A375 (cell line): Measurements from ENCODE around the gene GIGYF2. TPM values are rescaled to one million over a fixed set of nuclear protein-coding genes. Genes with fewer than 3 reads are reported as not detected.

Experiments used
- small RNA-seq: library from RNA; depleted of rRNA; stranded (forward); fragments of <200 nt; gene quantifications from one replicate; pipeline ENCODE3, GENCODE V24; 2014
- total RNA-seq: library from RNA; depleted of rRNA; stranded (reverse); fragments of >200 nt; shearing (Covaris generic); gene quantifications from 2 replicates; pipeline ENCODE4 v1.2.3, GENCODE V29; 2014; rRNA removed

The GIGYF2 gene, protein sequence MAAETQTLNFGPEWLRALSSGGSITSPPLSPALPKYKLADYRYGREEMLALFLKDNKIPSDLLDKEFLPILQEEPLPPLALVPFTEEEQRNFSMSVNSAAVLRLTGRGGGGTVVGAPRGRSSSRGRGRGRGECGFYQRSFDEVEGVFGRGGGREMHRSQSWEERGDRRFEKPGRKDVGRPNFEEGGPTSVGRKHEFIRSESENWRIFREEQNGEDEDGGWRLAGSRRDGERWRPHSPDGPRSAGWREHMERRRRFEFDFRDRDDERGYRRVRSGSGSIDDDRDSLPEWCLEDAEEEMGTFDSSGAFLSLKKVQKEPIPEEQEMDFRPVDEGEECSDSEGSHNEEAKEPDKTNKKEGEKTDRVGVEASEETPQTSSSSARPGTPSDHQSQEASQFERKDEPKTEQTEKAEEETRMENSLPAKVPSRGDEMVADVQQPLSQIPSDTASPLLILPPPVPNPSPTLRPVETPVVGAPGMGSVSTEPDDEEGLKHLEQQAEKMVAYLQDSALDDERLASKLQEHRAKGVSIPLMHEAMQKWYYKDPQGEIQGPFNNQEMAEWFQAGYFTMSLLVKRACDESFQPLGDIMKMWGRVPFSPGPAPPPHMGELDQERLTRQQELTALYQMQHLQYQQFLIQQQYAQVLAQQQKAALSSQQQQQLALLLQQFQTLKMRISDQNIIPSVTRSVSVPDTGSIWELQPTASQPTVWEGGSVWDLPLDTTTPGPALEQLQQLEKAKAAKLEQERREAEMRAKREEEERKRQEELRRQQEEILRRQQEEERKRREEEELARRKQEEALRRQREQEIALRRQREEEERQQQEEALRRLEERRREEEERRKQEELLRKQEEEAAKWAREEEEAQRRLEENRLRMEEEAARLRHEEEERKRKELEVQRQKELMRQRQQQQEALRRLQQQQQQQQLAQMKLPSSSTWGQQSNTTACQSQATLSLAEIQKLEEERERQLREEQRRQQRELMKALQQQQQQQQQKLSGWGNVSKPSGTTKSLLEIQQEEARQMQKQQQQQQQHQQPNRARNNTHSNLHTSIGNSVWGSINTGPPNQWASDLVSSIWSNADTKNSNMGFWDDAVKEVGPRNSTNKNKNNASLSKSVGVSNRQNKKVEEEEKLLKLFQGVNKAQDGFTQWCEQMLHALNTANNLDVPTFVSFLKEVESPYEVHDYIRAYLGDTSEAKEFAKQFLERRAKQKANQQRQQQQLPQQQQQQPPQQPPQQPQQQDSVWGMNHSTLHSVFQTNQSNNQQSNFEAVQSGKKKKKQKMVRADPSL (N-terminal part only)
- 36.3 and 42.7 TPM in 2 replicates for total RNA-seq

DNA sequence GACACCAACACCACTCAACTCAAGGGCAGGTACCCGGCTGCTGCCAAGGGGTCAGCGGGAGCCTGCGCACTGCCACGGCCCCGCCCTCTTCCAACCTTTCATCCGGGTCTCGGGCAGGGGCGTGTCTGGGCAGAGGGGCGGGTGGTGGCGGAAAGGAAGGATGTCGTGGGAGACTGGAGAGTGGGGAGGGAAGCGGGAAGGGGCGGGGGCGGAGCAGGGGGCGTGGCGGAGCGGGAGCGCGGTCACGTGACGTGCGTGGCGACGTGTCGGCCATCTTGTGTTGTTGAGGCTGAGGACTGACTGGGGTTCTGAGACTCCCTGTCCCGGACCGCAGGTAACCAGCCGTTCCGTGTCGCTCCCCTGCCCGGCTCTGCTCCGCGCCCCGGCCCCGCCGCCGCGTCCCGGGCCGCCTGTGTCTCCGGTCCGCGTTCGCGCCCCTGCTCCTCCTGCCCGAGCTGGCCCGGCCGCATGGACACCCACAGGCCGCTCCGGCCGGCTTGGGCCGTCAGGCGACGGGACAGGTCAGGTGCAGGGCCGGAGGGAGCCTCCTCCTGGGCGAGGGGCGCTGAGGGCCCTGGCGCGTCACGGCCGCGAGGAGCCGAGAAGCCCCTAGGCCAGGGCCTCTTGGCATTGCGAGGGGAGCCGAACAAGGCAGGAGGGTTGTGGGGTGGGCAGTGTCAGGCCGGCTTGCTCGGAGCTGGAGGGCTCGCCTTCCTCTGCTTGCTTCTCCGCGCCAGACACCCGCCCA lies at the start of gene GIGYF2:
Gene GIGYF2, plus strand, starts transcription at position 273 of the 748 bp plus-strand sequence. CDS start 37,867 bp downstream, outside the sequence.

DNA sequence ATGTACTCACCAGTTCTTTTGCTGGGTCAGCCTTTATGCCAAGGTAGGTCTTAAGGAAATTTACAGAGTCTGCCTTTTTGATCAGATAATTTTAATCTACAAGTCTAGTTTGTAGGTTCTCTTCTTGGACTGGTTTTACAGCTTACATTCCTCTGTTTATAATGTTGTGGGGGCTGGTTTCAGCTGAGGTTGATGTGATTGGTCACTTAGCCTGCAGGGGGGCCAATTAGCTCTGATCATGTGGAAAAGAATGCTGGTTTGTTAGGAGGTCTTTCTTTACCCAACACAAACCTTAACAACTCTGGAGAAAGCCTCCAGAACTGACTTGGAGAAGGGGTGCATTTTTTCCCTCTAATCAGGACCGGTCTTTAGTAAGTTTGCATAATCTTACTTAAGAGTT lies 79.3 kb downstream of the GIGYF2 start, which contains the start of gene KCNJ13:
Gene KCNJ13, minus strand, starts transcription at position 131 of the 400 bp plus-strand sequence. CDS start 5,203 bp downstream, outside the sequence.

DNA sequence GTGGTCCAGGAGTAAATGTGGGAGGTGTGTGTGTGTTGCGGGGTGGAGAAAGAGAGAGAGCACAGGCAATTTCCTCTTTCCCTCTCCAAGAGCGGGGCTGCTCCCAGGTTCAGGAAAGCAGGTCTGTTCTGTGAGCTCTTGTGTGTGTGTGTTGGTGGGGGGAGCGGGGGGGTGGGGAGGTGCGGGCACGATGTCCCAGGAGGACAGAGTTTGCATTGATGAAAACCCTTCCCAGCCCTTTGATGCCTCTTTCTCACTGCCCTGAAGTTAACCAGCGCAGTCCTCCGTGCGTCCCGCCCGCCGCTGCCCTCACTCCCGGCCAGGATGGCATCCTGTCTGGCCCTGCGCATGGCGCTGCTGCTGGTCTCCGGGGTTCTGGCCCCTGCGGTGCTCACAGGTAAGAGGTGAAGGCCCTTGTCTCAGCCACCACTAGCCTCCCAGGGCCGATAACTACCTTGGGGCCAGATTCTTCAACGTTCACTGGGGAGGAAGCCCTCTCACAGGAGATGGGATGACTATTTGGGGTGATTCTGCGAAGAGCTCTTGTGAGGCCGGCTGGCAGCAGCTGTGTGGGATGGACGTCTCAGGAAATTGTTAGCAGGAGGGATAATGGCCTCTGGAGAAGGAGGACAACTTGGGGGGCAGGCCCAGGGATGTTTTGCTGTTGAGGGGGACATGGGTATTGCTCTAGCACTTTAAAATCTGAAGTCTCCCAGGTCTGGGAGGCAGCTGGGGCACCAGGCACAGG lies 173.1 kb downstream of the GIGYF2 start, which contains the start of gene SNORC:
Gene SNORC, plus strand, starts transcription at position 247 of the 748 bp plus-strand sequence. Its CDS starts 78 bp downstream, at position 325.

Small RNA genes within 50 kb of the gene (small RNA-seq; reads per million reads assigned to genes)
- not detected for gene RF00019
- 0.71 reads per million, percentile 42 among the genes with 10 or more reads in this experiment for gene RN7SL359P
- gene RNU6-107P: not detected

Other genes with a start within 250 kb of the GIGYF2 start
- not detected in 2 replicates for gene ALPI, start 241.2 kb upstream of the GIGYF2 start, total RNA-seq
- not detected in 2 replicates for gene ECEL1, start 209.5 kb upstream of the GIGYF2 start, total RNA-seq
- gene PRSS56, start 176.9 kb upstream of the GIGYF2 start, total RNA-seq: not detected in 2 replicates
- gene CHRND, start 171.2 kb upstream of the GIGYF2 start, total RNA-seq: not detected in 2 replicates
- gene CHRNG, start 157.6 kb upstream of the GIGYF2 start, total RNA-seq: not detected in 2 replicates
- gene TIGD1, start 146.8 kb upstream of the GIGYF2 start, total RNA-seq: 9.6 and 12.2 TPM in 2 replicates
- 78.4 and 84.3 TPM in 2 replicates for gene EIF4E2, start 146.6 kb upstream of the GIGYF2 start, total RNA-seq
- not detected in 2 replicates for gene EFHD1, start 63.7 kb upstream of the GIGYF2 start, total RNA-seq
- gene KCNJ13, start 79.2 kb downstream of the GIGYF2 start, total RNA-seq: not detected in 2 replicates
- gene SNORC, start 172.9 kb downstream of the GIGYF2 start, total RNA-seq: 1.1 TPM in 2 replicates